GM12874 (cell line): ENCODE measurements around the gene WDR83.
A peak's percentile ranks its signal among the peaks of the same experiment; 100 is the strongest.

Source experiments
- TF ChIP-seq, protein P1 (sequence below): IDR thresholded peaks from 2 replicates; pipeline ENCODE4 v1.5.1; 2011; ENCODE audit warnings: low read depth, mild to moderate bottlenecking, control low read depth, low read length, moderate library complexity; ENCODE audit not compliant: insufficient read depth

Gene WDR83

DNA sequence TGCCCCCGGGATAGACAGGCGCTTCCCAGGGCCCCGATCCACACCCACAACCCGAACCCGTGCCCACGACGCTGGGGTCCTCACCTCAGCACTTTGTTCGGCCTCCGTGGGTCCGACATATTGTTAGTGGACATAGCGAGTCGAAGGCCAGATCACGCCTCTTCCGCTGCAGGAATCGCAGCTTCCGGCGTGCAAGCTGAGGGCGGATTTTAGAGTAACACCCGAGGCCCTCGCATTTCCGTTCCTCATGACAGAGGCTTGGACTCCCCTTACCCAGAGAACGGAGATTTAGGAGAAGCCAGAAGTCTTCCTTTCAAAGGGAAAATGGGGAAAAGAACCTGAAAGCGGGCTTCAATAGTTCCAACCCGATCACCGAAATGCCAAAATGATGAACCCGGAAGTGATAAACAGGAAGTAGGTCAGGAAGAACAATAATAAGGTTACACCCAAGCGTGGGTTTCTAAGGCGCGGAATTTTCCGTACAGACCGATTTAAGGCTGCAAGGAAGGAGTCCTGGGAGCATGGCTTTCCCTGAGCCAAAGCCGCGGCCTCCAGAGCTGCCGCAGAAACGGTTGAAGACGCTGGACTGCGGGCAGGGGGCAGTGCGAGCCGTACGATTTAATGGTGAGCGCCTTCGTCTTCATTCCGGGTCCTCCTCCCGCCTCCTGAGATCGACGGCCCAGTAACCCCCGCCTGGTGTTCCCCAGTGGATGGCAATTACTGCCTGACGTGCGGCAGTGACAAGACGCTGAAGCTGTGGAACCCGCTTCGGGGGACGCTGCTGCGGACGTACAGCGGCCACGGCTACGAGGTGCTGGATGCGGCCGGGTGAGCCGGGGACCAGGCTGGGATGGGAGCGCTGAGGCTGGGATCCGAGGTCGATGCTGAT, 2.9 kb downstream of the WDR83 start:
- TF ChIP-seq, protein P1, sequence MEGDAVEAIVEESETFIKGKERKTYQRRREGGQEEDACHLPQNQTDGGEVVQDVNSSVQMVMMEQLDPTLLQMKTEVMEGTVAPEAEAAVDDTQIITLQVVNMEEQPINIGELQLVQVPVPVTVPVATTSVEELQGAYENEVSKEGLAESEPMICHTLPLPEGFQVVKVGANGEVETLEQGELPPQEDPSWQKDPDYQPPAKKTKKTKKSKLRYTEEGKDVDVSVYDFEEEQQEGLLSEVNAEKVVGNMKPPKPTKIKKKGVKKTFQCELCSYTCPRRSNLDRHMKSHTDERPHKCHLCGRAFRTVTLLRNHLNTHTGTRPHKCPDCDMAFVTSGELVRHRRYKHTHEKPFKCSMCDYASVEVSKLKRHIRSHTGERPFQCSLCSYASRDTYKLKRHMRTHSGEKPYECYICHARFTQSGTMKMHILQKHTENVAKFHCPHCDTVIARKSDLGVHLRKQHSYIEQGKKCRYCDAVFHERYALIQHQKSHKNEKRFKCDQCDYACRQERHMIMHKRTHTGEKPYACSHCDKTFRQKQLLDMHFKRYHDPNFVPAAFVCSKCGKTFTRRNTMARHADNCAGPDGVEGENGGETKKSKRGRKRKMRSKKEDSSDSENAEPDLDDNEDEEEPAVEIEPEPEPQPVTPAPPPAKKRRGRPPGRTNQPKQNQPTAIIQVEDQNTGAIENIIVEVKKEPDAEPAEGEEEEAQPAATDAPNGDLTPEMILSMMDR, result no peak

DNA sequence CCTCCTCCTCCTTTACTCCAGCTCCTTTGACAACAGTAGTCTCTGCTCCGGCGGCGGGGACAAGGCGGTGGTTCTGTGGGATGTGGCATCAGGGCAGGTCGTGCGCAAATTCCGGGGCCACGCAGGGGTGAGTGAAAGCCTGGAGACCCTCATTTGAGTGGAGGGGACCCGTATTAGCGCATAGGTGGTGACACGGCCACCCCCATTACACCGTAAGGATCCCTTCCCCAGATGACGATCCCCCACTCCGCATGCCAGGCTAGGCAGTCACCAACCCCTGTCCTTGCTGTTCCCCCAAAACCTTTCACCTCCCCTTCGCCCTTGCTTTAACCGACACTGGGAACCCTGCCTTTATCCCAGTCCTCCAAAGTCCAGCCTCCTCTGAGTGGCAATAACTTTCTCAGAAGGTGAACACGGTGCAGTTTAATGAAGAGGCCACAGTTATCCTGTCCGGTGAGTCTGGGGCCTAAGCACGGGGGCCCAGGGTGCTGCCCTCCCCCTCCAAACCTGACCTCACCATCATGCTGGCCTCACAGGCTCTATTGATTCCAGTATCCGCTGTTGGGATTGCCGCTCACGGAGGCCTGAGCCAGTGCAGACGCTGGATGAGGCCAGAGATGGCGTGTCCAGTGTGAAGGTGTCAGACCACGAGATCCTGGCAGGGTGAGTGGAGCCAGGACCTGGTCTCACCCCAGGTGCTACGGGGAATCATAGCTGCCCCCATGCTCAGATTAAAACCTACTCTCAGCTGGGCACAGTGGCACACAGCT, 3.7 kb downstream of the WDR83 start:
- TF ChIP-seq, protein P1, result no peak

DNA sequence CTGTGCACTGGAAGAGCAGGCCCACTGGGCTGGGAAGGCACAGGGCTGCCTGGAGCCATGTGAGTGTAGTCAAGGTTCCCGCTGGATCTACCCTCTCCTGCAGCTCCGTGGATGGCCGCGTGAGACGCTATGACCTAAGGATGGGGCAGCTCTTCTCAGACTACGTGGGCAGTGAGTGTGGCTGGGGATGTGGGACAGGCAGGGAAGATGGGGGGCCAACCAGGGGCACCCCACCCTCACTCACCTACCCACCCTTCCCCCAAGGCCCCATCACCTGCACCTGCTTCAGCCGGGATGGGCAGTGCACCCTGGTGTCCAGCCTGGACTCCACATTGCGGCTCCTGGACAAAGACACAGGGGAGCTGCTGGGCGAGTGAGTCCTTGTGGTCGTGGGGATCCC, 6.1 kb downstream of the WDR83 start:
- TF ChIP-seq, protein P1, result no peak

DNA sequence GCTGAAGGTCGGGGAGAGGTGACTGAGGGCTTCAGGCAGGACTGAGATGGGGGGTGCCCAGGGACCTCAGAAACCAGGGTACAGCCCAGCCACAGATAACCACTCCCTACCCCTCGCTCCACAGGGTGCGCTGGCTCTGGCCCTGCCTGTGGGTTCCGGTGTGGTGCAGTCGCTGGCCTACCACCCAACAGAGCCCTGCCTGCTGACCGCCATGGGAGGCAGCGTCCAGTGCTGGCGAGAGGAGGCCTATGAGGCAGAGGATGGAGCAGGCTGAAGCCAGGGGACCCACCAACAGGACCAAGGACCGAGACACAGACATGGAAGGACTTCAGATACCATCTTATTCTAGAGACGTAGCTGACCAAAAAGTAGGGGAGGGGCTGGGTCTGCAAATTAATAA, 8.8 kb downstream of the WDR83 start:
- TF ChIP-seq, protein P1, result no peak

DNA sequence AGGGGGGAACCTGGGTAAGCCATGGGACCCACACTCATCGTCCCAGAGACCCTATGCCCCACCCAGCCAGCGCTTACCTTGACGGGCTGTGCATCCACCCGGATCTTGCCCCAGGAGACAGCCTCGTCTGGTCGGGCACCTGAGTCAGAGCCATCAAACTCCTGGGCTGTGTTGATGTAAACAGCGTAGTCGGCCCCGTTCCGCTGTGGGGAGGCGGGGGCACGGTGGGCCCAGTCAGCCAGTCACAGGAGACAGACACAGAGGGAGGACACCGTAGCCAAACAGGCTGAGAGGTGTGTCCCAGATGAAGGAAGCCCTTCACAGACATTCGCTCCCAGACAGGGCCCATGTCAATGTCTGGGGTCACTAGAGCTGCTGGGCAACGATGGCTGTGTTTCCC, 9.3 kb downstream of the WDR83 start:
- TF ChIP-seq, protein P1, result no peak

DNA sequence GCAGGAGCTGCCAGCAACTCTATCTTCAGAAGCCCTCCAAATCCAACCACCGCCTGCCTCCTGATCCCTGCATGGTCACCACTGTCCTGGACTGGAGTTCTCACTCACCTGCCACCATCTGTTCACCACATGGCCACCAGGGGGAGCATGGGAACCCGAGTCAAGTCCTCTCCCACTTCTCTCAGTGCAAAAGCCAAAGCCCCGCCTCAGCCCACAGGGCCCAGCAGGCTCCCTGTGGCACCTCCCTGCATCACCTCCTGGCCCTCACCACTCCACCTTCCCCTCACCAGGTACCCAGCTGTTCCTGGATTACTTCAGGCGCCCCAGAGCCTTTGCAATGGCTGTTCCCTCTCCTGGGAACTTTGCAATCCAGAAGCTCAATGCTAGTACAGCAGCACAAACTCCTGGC, 9.8 kb downstream of the WDR83 start:
- TF ChIP-seq, protein P1, result peak; percentile 91

DNA sequence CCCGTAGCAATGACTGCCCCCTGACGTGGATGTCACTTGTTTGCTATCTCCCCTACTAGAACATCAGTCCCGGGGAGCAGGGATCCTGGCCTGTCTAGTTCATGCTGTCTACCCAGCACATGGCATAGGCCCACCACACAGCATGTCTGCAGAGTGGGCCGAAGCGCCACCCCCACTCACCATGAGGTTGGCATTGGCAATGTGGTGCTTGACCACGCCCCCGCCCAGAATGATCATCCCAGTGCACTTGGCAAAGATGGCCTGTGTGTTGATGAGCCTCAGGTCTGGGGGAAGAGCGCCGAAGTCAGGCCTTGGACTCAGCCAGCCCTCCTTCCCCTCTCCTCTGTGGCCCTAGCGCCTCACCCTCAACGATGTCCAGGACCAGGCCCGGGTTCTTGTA, 10.3 kb downstream of the WDR83 start:
- TF ChIP-seq, protein P1, result no peak
